PC-9 (cell line): ENCODE measurements around the gene JARID2.

Experiments
- EZH2 ChIP-seq: fragments of 200-600 bp; sonication (generic); IDR thresholded peaks from 2 replicates; pipeline ENCODE4 v1.8.0; 2017; ENCODE audit warnings: antibody characterized with exemption, low read depth
- TF ChIP-seq, protein P1 (sequence below): fragments of 200-600 bp; sonication (generic); conservative IDR thresholded peaks from 2 replicates; pipeline ENCODE4 v1.6.1; 2017; ENCODE audit warnings: mixed run types, antibody characterized with exemption, mild to moderate bottlenecking, moderate library complexity

- TF ChIP-seq, protein P1, sequence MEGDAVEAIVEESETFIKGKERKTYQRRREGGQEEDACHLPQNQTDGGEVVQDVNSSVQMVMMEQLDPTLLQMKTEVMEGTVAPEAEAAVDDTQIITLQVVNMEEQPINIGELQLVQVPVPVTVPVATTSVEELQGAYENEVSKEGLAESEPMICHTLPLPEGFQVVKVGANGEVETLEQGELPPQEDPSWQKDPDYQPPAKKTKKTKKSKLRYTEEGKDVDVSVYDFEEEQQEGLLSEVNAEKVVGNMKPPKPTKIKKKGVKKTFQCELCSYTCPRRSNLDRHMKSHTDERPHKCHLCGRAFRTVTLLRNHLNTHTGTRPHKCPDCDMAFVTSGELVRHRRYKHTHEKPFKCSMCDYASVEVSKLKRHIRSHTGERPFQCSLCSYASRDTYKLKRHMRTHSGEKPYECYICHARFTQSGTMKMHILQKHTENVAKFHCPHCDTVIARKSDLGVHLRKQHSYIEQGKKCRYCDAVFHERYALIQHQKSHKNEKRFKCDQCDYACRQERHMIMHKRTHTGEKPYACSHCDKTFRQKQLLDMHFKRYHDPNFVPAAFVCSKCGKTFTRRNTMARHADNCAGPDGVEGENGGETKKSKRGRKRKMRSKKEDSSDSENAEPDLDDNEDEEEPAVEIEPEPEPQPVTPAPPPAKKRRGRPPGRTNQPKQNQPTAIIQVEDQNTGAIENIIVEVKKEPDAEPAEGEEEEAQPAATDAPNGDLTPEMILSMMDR, result no peak
- no peak for TF ChIP-seq EZH2
Measured at GRCh38 chr6:15522856-15523529, 277.1 kb downstream of the JARID2 start.
